Gastroesophageal sphincter (tissue), 3 donors: ENCODE data around the gene STX7.

ENCODE experiments used
- CTCF ChIP-seq, 4 experiments: fragments of 200-600 bp in 2 of 4; fragments of 450-650 bp in 2 of 4; sonication (generic) in 1 of 4; IDR thresholded peaks; one replicate each; pipeline ENCODE4 v1.5.1; 2017 to 2019; ENCODE audit warnings: antibody characterized with exemption in 4 of 4, mild to moderate bottlenecking in 2 of 4, moderate library complexity in 2 of 4
- EP300 ChIP-seq: sonication (generic); formaldehyde crosslinking; IDR thresholded peaks from one replicate; pipeline ENCODE4 v1.6.1; 2017; ENCODE audit warnings: antibody characterized with exemption, mild to moderate bottlenecking
- POLR2A ChIP-seq, 2 donors: fragments of 450-650 bp; IDR thresholded peaks; one replicate each; pipeline ENCODE4 v1.6.1; 2017; ENCODE audit warnings: antibody characterized with exemption in 2 of 2, mild to moderate bottlenecking in 2 of 2, moderate library complexity in 1 of 2
- POLR2AphosphoS5 ChIP-seq: sonication (generic); formaldehyde crosslinking; IDR thresholded peaks from one replicate; pipeline ENCODE4 v1.6.1; 2017; ENCODE audit warnings: antibody characterized with exemption

- no peak for TF ChIP-seq POLR2A (IDR thresholded peaks at IDR 0.05)
- no peak for TF ChIP-seq CTCF (IDR thresholded peaks at IDR 0.05)
- TF ChIP-seq EP300, result no peak
- TF ChIP-seq POLR2AphosphoS5, result no peak
Observed at GRCh38 chr6:132466952-132467351, 46.0 kb downstream of the STX7 start.
